Endothelial cell of umbilical vein (primary cell): ENCODE results near the gene TAOK2. TPM values are rescaled to one million over a fixed set of nuclear protein-coding genes. Genes with fewer than 3 reads are reported as not detected.

Experiments
- BruUV-seq: library from RNA; stranded (reverse); fragments of 400-500 nt; replicated peaks from 2 replicates; lab custom pipeline; 2021; lab: Mats Ljungman, UMichigan
- CTCF ChIA-PET: fragments of 300-600, 350-600 bp; sonication (Branson Sonifier 250); formaldehyde crosslinking; loops from one replicate; lab custom pipeline; 2021; ENCODE audit warnings: antibody characterized with exemption, inconsistent platforms; lab: Charles Lee
- POLR2A ChIA-PET: fragments of 300-600, 350-600 bp; sonication (Branson Sonifier 250); formaldehyde crosslinking; loops from one replicate; lab custom pipeline; 2021; ENCODE audit warnings: antibody characterized with exemption, inconsistent platforms; lab: Charles Lee
- DNase-seq: peaks from one replicate; pipeline ENCODE4 v3.0.0-alpha.2; 2011; ENCODE audit warnings: low read depth, low spot score
- FAIRE-seq: peaks from 2 replicates; lab custom pipeline; 2011; peaks lifted over from hg19 to GRCh38; lab: Jason Lieb, UNC
- H2AFZ ChIP-seq: 2 replicates; pipeline ENCODE4 v1.6.0; 2012; ENCODE audit warnings: low read depth, low read length, control low read depth, inconsistent platforms
- H3K27ac ChIP-seq: 2 replicates; pipeline ENCODE4 v1.5.1; 2011; ENCODE audit warnings: low read depth, mild to moderate bottlenecking, control low read depth, low read length, moderate library complexity; ENCODE audit not compliant: insufficient read depth
- H3K27me3 ChIP-seq, 2 experiments: 2 replicates each; pipeline versions ENCODE4 v1.6.0 to v1.6.1; 2011; ENCODE audit warnings: low read length in 2 of 2, mixed read lengths in 1 of 2; ENCODE audit not compliant: control insufficient read depth in 2 of 2, insufficient read depth in 2 of 2
- H3K36me3 ChIP-seq, 2 experiments: 2 replicates in 1 of 2; 3 replicates in 1 of 2; pipeline ENCODE4 v1.5.1; 2011; ENCODE audit warnings: low read length in 2 of 2, mild to moderate bottlenecking in 1 of 2, moderate library complexity in 1 of 2; ENCODE audit not compliant: control insufficient read depth in 2 of 2, insufficient read depth in 2 of 2; ENCODE audit errors: extremely low read depth in 1 of 2
- H3K4me1 ChIP-seq: 3 replicates; pipeline ENCODE4 v1.5.1; 2011; ENCODE audit warnings: mild to moderate bottlenecking, low read length; ENCODE audit not compliant: control insufficient read depth, insufficient read depth; ENCODE audit errors: extremely low read depth
- H3K4me2 ChIP-seq: 2 replicates; pipeline ENCODE4 v1.6.1; 2011; ENCODE audit warnings: low read length, control low read depth, mixed read lengths; ENCODE audit not compliant: insufficient read depth
- H3K4me3 ChIP-seq, 3 experiments: fragments of 200-600 bp in 1 of 3; sonication (generic), shearing (Covaris generic) in 1 of 3; replicated peaks in 1 of 3; 2 replicates each; pipeline ENCODE4 v1.5.1; 2011 to 2016; ENCODE audit warnings: control low read depth in 3 of 3, low read length in 3 of 3, mild to moderate bottlenecking in 2 of 3, inconsistent platforms in 1 of 3, low read depth in 1 of 3, moderate library complexity in 1 of 3; ENCODE audit not compliant: insufficient read depth in 1 of 3
- H3K79me2 ChIP-seq: 2 replicates; pipeline ENCODE4 v1.6.0; 2012; ENCODE audit warnings: low read length, inconsistent platforms; ENCODE audit not compliant: control insufficient read depth, insufficient read depth
- H3K9ac ChIP-seq: replicated peaks from 2 replicates; pipeline ENCODE3; 2011; ENCODE audit warnings: low read length, control low read depth; ENCODE audit not compliant: insufficient read depth; ENCODE audit errors: extremely low read depth
- H3K9me1 ChIP-seq: replicated peaks from 3 replicates; pipeline ENCODE4 v1.6.0; 2011; ENCODE audit warnings: mild to moderate bottlenecking, low read length; ENCODE audit not compliant: control insufficient read depth, insufficient read depth; ENCODE audit errors: extremely low read depth
- H3K9me3 ChIP-seq: replicated peaks from 2 replicates; pipeline ENCODE4 v1.5.1; 2012; ENCODE audit warnings: low read length, inconsistent platforms; ENCODE audit not compliant: control insufficient read depth, insufficient read depth
- H4K20me1 ChIP-seq: replicated peaks from 2 replicates; pipeline ENCODE3; 2011; ENCODE audit warnings: mild to moderate bottlenecking, low read length; ENCODE audit not compliant: control insufficient read depth, insufficient read depth; ENCODE audit errors: extremely low read depth
- CTCF ChIP-seq, 2 donors: IDR thresholded peaks; 1 replicate in 1 of 2; 2 replicates in 1 of 2; pipeline ENCODE4 v1.5.1; 2011; ENCODE audit warnings: low read length in 2 of 2, mild to moderate bottlenecking in 2 of 2, moderate library complexity in 2 of 2, control low read depth in 1 of 2, inconsistent platforms in 1 of 2, low read depth in 1 of 2; ENCODE audit not compliant: insufficient read depth in 1 of 2; ENCODE audit errors: extremely low read depth in 1 of 2
- EZH2 ChIP-seq: IDR thresholded peaks from 2 replicates; pipeline ENCODE4 v1.6.1; 2012; ENCODE audit warnings: borderline replicate concordance, low read depth, mild to moderate bottlenecking, moderate library complexity, low read length, inconsistent platforms; ENCODE audit not compliant: severe bottlenecking
- FOS ChIP-seq: IDR thresholded peaks from 2 replicates; pipeline ENCODE4 v1.6.1; 2011; ENCODE audit warnings: mild to moderate bottlenecking, low read length, moderate library complexity, borderline replicate concordance; ENCODE audit not compliant: insufficient read depth
- GATA2 ChIP-seq: IDR thresholded peaks from 2 replicates; pipeline ENCODE4 v1.7.0; 2011; ENCODE audit warnings: low read depth, mild to moderate bottlenecking, moderate library complexity, mixed read lengths, low read length; ENCODE audit not compliant: insufficient read length, insufficient read depth
- JUN ChIP-seq: IDR thresholded peaks from 2 replicates; pipeline ENCODE4 v1.6.1; 2011; ENCODE audit warnings: borderline replicate concordance, low read depth; ENCODE audit not compliant: insufficient read length, insufficient read depth
- MAX ChIP-seq: IDR thresholded peaks from 2 replicates; pipeline ENCODE4 v1.6.1; 2011; ENCODE audit not compliant: insufficient read depth, insufficient read length
- MYC ChIP-seq: IDR thresholded peaks from one replicate; pipeline ENCODE4 v1.6.1; 2011; ENCODE audit warnings: mild to moderate bottlenecking, low read depth, low read length
- POLR2A ChIP-seq: IDR thresholded peaks from 2 replicates; pipeline ENCODE4 v1.6.1; 2012; ENCODE audit warnings: low read depth, mild to moderate bottlenecking, control low read depth, low read length
- POLR2AphosphoS5 ChIP-seq: IDR thresholded peaks from 2 replicates; pipeline ENCODE4 v1.6.1; 2012; ENCODE audit warnings: low read depth, mild to moderate bottlenecking, control low read depth, low read length, moderate library complexity; ENCODE audit not compliant: insufficient read depth
- dilution Hi-C: fragments of 300-500 bp; cut with MboI; formaldehyde crosslinking; loops from one replicate; pipeline ENCODE4 v1.15.0; 2019; ENCODE audit warnings: low sequenced_read_pairs; ENCODE audit not compliant: extremely low pct_ligation_motif_present
- intact Hi-C: fragments of 100-400 bp; cut with micrococcal nuclease; formaldehyde crosslinking; loops from one replicate; pipeline ENCODE4 v1.10.0; 2022
- polyA plus RNA-seq, 4 experiments: library from polyadenylated mRNA; depleted of rRNA in 3 of 4; stranded (reverse) in 3 of 4; unstranded in 1 of 4; fragments of >200 nt; gene quantifications; 2 replicates each; pipeline versions ENCODE4 v1.2.1 to v1.2.3, GENCODE V29; 2011 to 2012; ENCODE audit warnings: missing spikeins in 1 of 4
- total RNA-seq: library from RNA; stranded (reverse); gene quantifications from 2 replicates; pipeline ENCODE4 v1.2.3, GENCODE V29; 2021

The TAOK2 gene
- total and polyA plus RNA-seq, 2 donors (not counting 3 experiments of a cell fraction or from before 2014, with no cell fraction given), result 52.8 to 114 TPM

GRCh38 chr16:29950806-29951461 is 22.7 kb upstream of the TAOK2 start:
- Histone ChIP-seq H3K36me3 (no peaks in the 10 kb centered on the region), H4K20me1 (no peaks in the 10 kb centered on the region), H3K9me1 (no peaks in the 10 kb centered on the region), H3K9ac (no peak overlapping the region), H3K4me1 (no peaks in the 10 kb centered on the region), H3K4me3 (no peak overlapping the region), H2AFZ (no peak overlapping the region), H3K4me2 (no peak overlapping the region), H3K79me2 (no peaks in the 10 kb centered on the region), H3K27ac (no peak overlapping the region), H3K27me3 (no peaks in the 10 kb centered on the region), H3K9me3 (no peaks in the 10 kb centered on the region)
- dilution Hi-C loops (no loop called here), intact Hi-C loops (no loop called here)
- BruUV-seq, result no TSS peak
- CTCF ChIA-PET, result interaction anchor here (1.0 to 1.7 kb wide), 3 partner anchors 8 to 103 kb away, joined by 3 to 8 read pairs (median 5); partner anchors contain the start of gene TMEM219
- FAIRE-seq, result no peak
- TF ChIP-seq MAX (no peak), GATA2 (no peak), POLR2AphosphoS5 (no peak), FOS (no peak), POLR2A (no peak), JUN (no peak), CTCF (IDR thresholded peaks at IDR 0.05; ENCODE audit: extremely low read depth in 1 of 2, insufficient read depth in 1 of 2, low read depth in 1 of 2, low read length in 2 of 2) (no peak), MYC (no peak), EZH2 (no peak)
- POLR2A ChIA-PET, result no interaction called here
- DNase-seq, result no peak
